Glomerular visceral epithelial cell (primary cell): ENCODE results near the gene SOCS6.
A peak's percentile ranks its signal among the peaks of the same experiment; 100 is the strongest.
"Not testable (repeated sequence)": the region's sequence is repeated elsewhere in the genome, so short reads cannot be mapped to it uniquely, and the experiment has no call there.

ENCODE experiments used
- DNase-seq: peaks from one replicate; pipeline ENCODE4 v3.0.0-alpha.2; 2016; ENCODE audit errors: extremely low spot score

SOCS6 gene

GRCh38 chr18:70355620-70356385, 67.0 kb downstream of the SOCS6 start:
- no peak for DNase-seq

GRCh38 chr18:70358105-70358406, 69.2 kb downstream of the SOCS6 start:
- peak; percentile 84 for DNase-seq

GRCh38 chr18:70359071-70359470, 70.2 kb downstream of the SOCS6 start:
- DNase-seq: no peak

GRCh38 chr18:70362258-70362657, 73.4 kb downstream of the SOCS6 start:
- no peak for DNase-seq

- peak; percentile 33 for DNase-seq
Observed at GRCh38 chr18:70363861-70364260, 75.0 kb downstream of the SOCS6 start.

GRCh38 chr18:70365361-70365760, 76.5 kb downstream of the SOCS6 start:
- DNase-seq: no peak

GRCh38 chr18:70366174-70366573, 77.3 kb downstream of the SOCS6 start:
- no peak for DNase-seq

- DNase-seq: no peak
Observed at GRCh38 chr18:70366670-70367069, 77.8 kb downstream of the SOCS6 start.

- DNase-seq: not testable (repeated sequence)
Observed at GRCh38 chr18:70367344-70367743, 78.5 kb downstream of the SOCS6 start.

GRCh38 chr18:70368903-70369302, 80.1 kb downstream of the SOCS6 start:
- DNase-seq: no peak

GRCh38 chr18:70370762-70371733, 82.2 kb downstream of the SOCS6 start:
- no peak for DNase-seq

- DNase-seq: no peak
Observed at GRCh38 chr18:70371908-70372307, 83.1 kb downstream of the SOCS6 start.

GRCh38 chr18:70372450-70373041, 83.7 kb downstream of the SOCS6 start:
- DNase-seq: no peak

GRCh38 chr18:70373042-70373519, 84.2 kb downstream of the SOCS6 start:
- peak; percentile 52 for DNase-seq

GRCh38 chr18:70374154-70374553, 85.3 kb downstream of the SOCS6 start:
- no peak for DNase-seq

GRCh38 chr18:70376137-70376913, 87.5 kb downstream of the SOCS6 start:
- DNase-seq: no peak

GRCh38 chr18:70376914-70377258, 88.0 kb downstream of the SOCS6 start:
- peak; percentile 87 for DNase-seq

- peak; percentile 76 for DNase-seq
Observed at GRCh38 chr18:70377317-70377799, 88.5 kb downstream of the SOCS6 start.

- DNase-seq: no peak
Observed at GRCh38 chr18:70377857-70378701, 89.2 kb downstream of the SOCS6 start.
